ENCODE data around the gene BARHL2. TPM values are rescaled to one million over a fixed set of nuclear protein-coding genes. Genes with fewer than 3 reads are reported as not detected.

BARHL2 gene
- total RNA-seq, 1 experiment from 2014 or later = not detected

- CTCF ChIA-PET = interaction anchor here (0.8 to 1.2 kb wide), 3 partner anchors 12 to 442 kb away, joined by 3 to 5 read pairs (median 5); no protein-coding TSS in a partner anchor
- Histone ChIP-seq H3K79me2 (ENCODE audit: insufficient read depth, low read length) (no peaks in the 10 kb centered on the region), H3K27me3 (ENCODE audit: insufficient read depth, low read length) (peaks cover 5% of the 10 kb centered on the region; the same call in 1 of the 2 replicates), H3K9ac (ENCODE audit: low read length) (no peak overlapping the region), H3K4me2 (ENCODE audit: low read length) (no peak overlapping the region), H3K4me3 (replicated peaks in 1 of 2; ENCODE audit: low read depth in 1 of 2, low read length in 2 of 2) (no peak overlapping the region), H3K9me3 (ENCODE audit: control insufficient read depth in 1 of 2, insufficient read depth in 1 of 2, low read depth in 1 of 2, low read length in 2 of 2) (no peaks in the 10 kb centered on the region), H2AFZ (ENCODE audit: low read depth, low read length, poor library complexity, severe bottlenecking) (no peak overlapping the region), H3K4me1 (ENCODE audit: control insufficient read depth in 1 of 2, insufficient read depth in 2 of 2, low read length in 2 of 2) (peaks cover 0 to 5% of the 10 kb centered on the region in 2 experiments; a peak in 1 of 4 replicates), H3K27ac (ENCODE audit: low read depth, low read length) (no peak overlapping the region), H4K20me1 (ENCODE audit: insufficient read depth) (no peaks in the 10 kb centered on the region), H3K36me3 (ENCODE audit: control insufficient read depth in 1 of 2, insufficient read depth in 2 of 2, low read length in 2 of 2) (no peaks in the 10 kb centered on the region), H3K9me2 (ENCODE audit: insufficient read depth) (no peaks in the 10 kb centered on the region)
- no TSS peak for BruUV-seq (replicated peaks)
- DNase-seq (ENCODE audit: low read depth, low spot score) (no peak), ATAC-seq (peak; percentile 55)
- TF ChIP-seq ELF1 (IDR thresholded peaks at IDR 0.05; ENCODE audit: borderline replicate concordance, low read depth) (no peak), YY1 (IDR thresholded peaks at IDR 0.05; ENCODE audit: extremely low read depth, insufficient replicate concordance, low read depth, low read length) (no peak), EGR1 (IDR thresholded peaks at IDR 0.05; ENCODE audit: low read depth) (no peak), TCF7L2 (IDR thresholded peaks at IDR 0.05; ENCODE audit: borderline replicate concordance, extremely low read depth, insufficient read depth, insufficient read length) (no peak), POLR2AphosphoS5 (IDR thresholded peaks at IDR 0.05; ENCODE audit: low read depth, low read length) (no peak), EZH2 (IDR thresholded peaks at IDR 0.05) (no peak), RAD21 (IDR thresholded peaks at IDR 0.05; ENCODE audit: low read depth) (peak; percentile 39), SIN3A (IDR thresholded peaks at IDR 0.05; ENCODE audit: low read depth) (no peak), JUND (IDR thresholded peaks at IDR 0.05) (no peak), FOSL1 (IDR thresholded peaks at IDR 0.05; ENCODE audit: low read depth) (no peak), CEBPB (IDR thresholded peaks at IDR 0.05; ENCODE audit: low read depth) (no peak)
- TF ChIP-seq, protein P1, sequence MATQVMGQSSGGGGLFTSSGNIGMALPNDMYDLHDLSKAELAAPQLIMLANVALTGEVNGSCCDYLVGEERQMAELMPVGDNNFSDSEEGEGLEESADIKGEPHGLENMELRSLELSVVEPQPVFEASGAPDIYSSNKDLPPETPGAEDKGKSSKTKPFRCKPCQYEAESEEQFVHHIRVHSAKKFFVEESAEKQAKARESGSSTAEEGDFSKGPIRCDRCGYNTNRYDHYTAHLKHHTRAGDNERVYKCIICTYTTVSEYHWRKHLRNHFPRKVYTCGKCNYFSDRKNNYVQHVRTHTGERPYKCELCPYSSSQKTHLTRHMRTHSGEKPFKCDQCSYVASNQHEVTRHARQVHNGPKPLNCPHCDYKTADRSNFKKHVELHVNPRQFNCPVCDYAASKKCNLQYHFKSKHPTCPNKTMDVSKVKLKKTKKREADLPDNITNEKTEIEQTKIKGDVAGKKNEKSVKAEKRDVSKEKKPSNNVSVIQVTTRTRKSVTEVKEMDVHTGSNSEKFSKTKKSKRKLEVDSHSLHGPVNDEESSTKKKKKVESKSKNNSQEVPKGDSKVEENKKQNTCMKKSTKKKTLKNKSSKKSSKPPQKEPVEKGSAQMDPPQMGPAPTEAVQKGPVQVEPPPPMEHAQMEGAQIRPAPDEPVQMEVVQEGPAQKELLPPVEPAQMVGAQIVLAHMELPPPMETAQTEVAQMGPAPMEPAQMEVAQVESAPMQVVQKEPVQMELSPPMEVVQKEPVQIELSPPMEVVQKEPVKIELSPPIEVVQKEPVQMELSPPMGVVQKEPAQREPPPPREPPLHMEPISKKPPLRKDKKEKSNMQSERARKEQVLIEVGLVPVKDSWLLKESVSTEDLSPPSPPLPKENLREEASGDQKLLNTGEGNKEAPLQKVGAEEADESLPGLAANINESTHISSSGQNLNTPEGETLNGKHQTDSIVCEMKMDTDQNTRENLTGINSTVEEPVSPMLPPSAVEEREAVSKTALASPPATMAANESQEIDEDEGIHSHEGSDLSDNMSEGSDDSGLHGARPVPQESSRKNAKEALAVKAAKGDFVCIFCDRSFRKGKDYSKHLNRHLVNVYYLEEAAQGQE (IDR thresholded peaks at IDR 0.05; ENCODE audit: low read depth) = no peak
- TF ChIP-seq, protein P2, sequence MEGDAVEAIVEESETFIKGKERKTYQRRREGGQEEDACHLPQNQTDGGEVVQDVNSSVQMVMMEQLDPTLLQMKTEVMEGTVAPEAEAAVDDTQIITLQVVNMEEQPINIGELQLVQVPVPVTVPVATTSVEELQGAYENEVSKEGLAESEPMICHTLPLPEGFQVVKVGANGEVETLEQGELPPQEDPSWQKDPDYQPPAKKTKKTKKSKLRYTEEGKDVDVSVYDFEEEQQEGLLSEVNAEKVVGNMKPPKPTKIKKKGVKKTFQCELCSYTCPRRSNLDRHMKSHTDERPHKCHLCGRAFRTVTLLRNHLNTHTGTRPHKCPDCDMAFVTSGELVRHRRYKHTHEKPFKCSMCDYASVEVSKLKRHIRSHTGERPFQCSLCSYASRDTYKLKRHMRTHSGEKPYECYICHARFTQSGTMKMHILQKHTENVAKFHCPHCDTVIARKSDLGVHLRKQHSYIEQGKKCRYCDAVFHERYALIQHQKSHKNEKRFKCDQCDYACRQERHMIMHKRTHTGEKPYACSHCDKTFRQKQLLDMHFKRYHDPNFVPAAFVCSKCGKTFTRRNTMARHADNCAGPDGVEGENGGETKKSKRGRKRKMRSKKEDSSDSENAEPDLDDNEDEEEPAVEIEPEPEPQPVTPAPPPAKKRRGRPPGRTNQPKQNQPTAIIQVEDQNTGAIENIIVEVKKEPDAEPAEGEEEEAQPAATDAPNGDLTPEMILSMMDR (IDR thresholded peaks at IDR 0.05 in 2 of 3, conservative IDR thresholded peaks at IDR 0.05 in 1 of 3; ENCODE audit: borderline replicate concordance in 1 of 3, insufficient read depth in 1 of 3, low read depth in 2 of 3, low read length in 2 of 3) = peak in 2 of 3 experiments; percentile 58 to 66; a peak in 4 of 6 replicates
- intact Hi-C loops (cut with micrococcal nuclease) = loop anchor here (5.0 to 10.0 kb wide), 3 partner anchors 299 to 589 kb away; partner anchors contain the start of gene ZNF644
- RAD21 ChIA-PET (ENCODE audit: low non-redundant PET in 1 of 2, low total read pairs in 2 of 2, uncharacterized antibody in 2 of 2, unreplicated experiment in 2 of 2) = no interaction called here
- POLR2A ChIA-PET = no interaction called here
Observed at GRCh38 chr1:90723590-90724108, 6.5 kb upstream of the BARHL2 start.
